Kidney epithelial cell (primary cell): ENCODE results near the gene INMT. TPM values are rescaled to one million over a fixed set of nuclear protein-coding genes. Genes with fewer than 3 reads are reported as not detected.

Experiments
- DNase-seq: peaks from one replicate; pipeline ENCODE4 v3.0.0-alpha.2; 2010; ENCODE audit warnings: low read depth
- H3K27me3 ChIP-seq: 2 replicates; pipeline ENCODE4 v1.6.0; 2011; ENCODE audit warnings: low read length; ENCODE audit not compliant: control insufficient read depth, insufficient read depth
- H3K36me3 ChIP-seq: 2 replicates; pipeline ENCODE4 v1.5.1; 2011; ENCODE audit warnings: low read length; ENCODE audit not compliant: control insufficient read depth, insufficient read depth
- H3K4me3 ChIP-seq: 2 replicates; pipeline ENCODE4 v1.5.1; 2011; ENCODE audit warnings: low read depth, mild to moderate bottlenecking, control low read depth, low read length
- total RNA-seq: library from RNA; depleted of rRNA; stranded (reverse); fragments of >200 nt; gene quantifications from 2 replicates; pipeline ENCODE4 v1.2.3, GENCODE V29; 2015
- TF ChIP-seq, protein P1 (sequence below): IDR thresholded peaks from 2 replicates; pipeline ENCODE4 v1.5.1; 2011; ENCODE audit warnings: mild to moderate bottlenecking, moderate library complexity, low read length, control low read depth, inconsistent platforms; ENCODE audit not compliant: insufficient read depth, poor library complexity, severe bottlenecking

The INMT gene
- total RNA-seq, 1 donor from 2014 or later = not detected

DNA sequence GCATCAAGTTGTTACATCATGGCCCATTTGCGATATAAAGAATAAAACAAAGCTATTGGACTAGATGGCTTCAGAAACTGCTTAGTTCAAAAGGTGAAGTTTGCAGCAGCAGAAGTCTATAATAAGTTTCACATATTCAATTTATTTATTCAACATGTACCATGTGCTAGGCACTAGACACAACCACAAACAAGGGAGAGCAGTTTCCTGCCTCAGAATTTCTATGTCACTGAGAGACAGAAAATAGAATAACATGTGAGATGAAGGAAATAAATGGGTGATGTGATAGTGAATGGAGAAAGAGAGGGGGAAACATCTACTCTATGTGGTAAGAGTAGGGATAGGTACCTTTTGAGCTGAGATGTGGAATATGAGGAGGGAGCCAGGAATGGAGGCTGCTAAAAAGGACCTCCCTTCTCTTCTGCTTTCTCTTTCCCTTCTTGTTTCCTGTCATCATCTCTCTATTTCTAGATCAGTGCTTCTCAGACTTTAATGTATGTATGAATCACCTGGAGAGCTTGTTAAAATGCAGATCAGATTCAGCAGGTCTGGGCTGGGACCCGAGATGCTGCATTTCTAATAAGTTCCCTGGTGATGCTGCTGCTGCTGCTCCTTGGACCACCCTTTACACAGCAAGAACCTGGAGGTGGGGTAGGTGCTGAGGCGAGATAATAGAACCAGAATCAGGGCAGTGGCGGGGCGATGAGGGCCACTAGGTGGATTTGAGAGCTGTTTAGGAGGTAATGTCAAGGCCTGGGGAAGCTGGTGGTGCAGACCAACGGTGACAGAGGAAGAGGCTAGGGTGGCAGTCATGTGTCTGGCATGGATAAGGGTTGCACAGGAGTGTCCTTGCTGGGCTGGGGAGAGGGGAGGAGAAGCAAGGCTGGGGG, 13.7 kb upstream of the INMT start:
- DNase-seq = no peak
- Histone ChIP-seq H3K4me3 (no peak overlapping the region), H3K36me3 (no peaks in the 10 kb centered on the region), H3K27me3 (peaks cover 15% of the 10 kb centered on the region)
- TF ChIP-seq, protein P1, sequence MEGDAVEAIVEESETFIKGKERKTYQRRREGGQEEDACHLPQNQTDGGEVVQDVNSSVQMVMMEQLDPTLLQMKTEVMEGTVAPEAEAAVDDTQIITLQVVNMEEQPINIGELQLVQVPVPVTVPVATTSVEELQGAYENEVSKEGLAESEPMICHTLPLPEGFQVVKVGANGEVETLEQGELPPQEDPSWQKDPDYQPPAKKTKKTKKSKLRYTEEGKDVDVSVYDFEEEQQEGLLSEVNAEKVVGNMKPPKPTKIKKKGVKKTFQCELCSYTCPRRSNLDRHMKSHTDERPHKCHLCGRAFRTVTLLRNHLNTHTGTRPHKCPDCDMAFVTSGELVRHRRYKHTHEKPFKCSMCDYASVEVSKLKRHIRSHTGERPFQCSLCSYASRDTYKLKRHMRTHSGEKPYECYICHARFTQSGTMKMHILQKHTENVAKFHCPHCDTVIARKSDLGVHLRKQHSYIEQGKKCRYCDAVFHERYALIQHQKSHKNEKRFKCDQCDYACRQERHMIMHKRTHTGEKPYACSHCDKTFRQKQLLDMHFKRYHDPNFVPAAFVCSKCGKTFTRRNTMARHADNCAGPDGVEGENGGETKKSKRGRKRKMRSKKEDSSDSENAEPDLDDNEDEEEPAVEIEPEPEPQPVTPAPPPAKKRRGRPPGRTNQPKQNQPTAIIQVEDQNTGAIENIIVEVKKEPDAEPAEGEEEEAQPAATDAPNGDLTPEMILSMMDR = no peak

DNA sequence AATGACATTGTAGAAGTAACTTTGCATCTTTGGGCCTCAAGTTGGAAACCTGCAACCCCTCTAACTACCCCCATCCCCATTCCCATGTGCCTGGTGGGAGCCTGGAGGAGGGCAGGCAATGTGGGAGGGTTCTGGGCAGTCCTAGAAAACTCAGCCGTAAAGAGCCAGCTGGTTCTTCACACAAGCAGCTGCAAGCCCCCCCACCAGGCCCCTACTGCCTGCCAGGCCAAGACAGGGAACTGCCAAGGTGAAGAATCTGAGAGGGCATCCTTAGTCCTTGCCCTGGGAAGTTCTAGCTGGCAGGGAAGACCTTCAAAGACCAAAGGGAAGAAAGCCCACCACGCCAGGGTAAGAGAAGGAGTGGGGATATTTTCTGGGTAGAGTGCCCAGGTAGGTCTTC, 12.2 kb upstream of the INMT start:
- DNase-seq = no peak
- no peak overlapping the region for H3K4me3 ChIP-seq
- TF ChIP-seq, protein P1 = no peak
- no peaks in the 10 kb centered on the region for H3K36me3 ChIP-seq
- peaks cover 13% of the 10 kb centered on the region for H3K27me3 ChIP-seq

DNA sequence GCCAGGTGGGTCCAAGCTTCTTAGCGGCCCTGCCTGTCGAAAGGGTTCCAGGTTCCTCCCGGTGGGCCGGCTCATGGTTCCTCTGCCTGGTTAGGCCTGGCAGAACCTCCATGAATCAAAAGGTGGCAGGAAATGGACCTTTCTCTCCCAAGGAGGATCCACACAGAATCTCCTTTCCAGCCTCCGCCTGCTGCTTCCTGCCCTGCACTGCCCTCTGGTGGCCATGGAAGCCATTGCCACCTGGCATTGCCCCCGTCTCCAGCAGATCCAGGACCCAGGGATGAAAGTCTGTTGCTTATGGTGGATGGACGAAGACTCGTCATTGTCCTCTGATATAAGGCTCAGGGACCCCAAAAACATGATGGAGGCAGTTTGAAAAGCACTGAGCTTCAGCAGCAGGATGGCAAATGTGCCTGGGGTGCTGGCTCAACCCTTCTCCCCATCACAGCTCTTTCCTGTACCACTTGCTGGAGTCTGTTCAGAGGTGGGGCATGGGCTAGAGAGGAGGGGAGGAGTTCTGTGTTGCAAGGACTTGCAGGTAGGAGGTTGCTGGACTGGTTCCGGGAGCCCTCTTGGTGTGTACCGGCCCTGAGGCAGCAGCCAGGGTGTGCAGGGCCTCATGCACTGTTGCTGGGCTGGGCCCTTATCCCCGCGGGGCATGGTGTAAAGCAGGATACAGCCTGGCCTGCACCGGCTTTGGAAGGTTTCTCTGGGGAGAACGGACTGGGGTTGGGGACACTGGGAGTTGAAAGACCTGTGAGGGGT, 11.3 kb upstream of the INMT start:
- Histone ChIP-seq H3K4me3 (no peak overlapping the region), H3K27me3 (peaks cover 13% of the 10 kb centered on the region), H3K36me3 (no peaks in the 10 kb centered on the region)
- DNase-seq = no peak
- TF ChIP-seq, protein P1 = peak; percentile 99

DNA sequence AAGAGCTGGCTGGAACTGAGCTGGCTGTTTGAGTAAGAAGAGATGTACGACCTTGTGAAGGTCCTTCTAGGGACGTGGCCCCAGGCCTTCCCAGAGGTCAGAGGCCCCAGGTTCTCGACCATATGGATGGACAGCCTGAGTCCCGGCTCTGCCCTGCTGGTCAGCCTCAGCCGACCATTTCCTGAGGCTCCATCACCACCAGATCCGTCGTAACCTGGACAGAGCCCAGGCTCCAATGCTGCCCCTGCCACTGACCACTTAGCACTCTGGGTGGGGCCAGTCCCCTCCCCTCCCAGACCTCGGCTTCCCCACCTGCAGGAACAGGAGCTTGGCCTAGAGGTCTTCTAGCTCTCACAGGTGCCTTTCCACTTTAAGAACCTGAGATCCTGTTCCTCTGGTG, 10.6 kb upstream of the INMT start:
- Histone ChIP-seq H3K27me3 (peaks cover 12% of the 10 kb centered on the region), H3K36me3 (no peaks in the 10 kb centered on the region), H3K4me3 (no peak overlapping the region)
- DNase-seq = no peak
- TF ChIP-seq, protein P1 = no peak

DNA sequence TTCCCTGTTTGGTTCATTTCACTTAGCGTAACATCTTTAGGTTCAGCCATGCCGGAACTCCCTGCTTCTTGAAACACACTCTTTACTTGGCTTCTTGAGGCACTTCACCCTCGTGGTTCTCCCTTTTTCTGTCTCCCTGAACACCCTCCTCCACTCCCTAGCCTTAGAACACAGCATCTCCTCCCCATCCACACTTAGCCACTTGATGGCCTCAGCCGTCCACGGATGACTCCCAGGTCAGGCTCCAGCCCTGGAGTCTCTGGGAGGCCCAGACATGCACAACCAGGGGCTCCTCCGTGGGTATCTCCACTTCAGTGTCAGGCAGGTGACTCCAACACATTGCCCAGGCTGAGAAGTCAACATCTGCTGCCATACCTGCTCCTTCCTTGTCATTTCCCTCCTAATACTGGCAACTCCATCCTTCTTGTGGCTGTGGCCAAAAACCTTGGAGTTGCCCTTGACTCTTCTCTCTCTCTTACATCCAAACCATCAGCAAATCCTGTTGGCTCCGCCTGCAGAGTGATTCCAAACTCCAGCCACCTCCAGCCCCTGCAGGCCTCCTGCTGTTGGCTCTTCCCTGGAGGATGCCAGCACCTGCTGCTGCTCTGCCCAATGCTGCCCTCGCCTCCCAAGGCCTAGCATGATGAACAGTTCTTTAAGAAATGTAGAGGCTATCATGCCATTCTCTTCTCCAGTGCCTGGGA, 8.4 kb upstream of the INMT start:
- TF ChIP-seq, protein P1 = no peak
- Histone ChIP-seq H3K4me3 (no peak overlapping the region), H3K36me3 (no peaks in the 10 kb centered on the region), H3K27me3 (peaks cover 10% of the 10 kb centered on the region)
- DNase-seq = no peak
